HG03097 (cell line): Measurements from ENCODE around the gene ABLIM1.

Experiments used
- ATAC-seq: cut with Tn5 transposase; IDR thresholded peaks from one replicate; pipeline ENCODE4 v1.9.1; 2021; ENCODE audit not compliant: unreplicated experiment, low FRiP score

The ABLIM1 gene

GRCh38 chr10:114551636-114551972, 106.5 kb downstream of the ABLIM1 start:
- no peak for ATAC-seq

DNA sequence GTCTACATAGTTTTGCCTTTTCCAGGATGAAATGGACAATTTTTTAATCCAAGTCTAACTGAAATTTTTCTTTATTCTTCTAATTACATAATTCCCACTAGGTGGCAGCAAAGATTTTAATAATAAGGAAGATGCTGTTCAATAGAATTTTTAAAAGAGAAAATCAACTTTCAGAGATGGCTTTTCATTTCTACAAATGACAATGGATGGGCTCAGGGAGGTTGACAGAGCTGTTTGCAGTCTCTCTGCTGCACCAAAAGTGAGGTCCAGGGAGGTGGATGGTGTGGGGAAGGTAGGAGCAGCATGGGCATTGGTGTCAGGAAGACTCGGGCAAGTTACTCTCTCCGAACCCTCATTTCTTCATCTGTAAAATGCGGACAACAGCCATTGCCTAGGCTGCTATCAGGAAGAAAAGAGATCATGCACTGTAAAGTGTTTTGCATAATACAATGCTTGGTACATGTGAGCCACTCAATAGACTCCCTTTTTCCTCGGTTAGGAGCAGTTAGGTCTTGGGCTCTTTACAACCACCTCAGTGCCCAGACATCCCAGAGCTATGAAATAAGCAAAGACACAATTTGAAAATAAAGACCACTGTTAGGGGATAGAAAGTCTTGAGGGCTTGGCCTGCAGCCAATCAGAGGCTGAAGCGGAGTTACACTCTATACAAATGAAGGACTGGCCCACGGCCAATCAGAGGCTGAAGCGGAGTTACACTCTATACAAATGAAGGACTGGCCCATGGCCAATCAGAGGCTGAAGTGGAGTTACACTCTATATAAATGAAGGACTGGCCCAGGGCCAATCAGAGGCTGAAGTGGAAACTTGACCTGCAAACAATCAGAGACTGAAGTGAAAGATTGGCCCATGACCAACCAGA, 107.1 kb downstream of the ABLIM1 start:
- ATAC-seq: no peak

GRCh38 chr10:114548662-114549061, 109.4 kb downstream of the ABLIM1 start:
- ATAC-seq: no peak

DNA sequence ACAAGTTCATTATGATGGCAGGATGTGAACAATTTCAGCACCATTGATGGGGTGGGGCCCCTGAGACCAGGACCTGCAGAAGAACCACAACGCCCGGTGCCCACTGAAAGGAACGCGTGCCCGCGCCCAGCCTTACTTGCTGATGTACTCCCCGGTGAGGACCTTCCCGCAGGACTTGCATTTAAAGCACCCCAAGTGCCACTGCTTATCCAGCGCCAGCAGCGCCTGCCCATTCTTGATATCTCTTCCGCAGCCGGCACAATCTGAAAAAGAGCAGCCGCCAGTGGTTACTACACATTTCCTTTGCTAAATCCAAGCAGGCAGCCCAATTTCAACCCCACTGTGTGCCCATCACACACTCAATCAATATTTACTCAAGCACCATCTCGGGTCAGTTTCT, 110.6 kb downstream of the ABLIM1 start:
- no peak for ATAC-seq

- no peak for ATAC-seq
Measured at GRCh38 chr10:114547056-114547455, 111.0 kb downstream of the ABLIM1 start.

GRCh38 chr10:114545819-114546218, 112.3 kb downstream of the ABLIM1 start:
- no peak for ATAC-seq

- ATAC-seq: no peak
Measured at GRCh38 chr10:114545071-114545470, 113.0 kb downstream of the ABLIM1 start.

GRCh38 chr10:114544045-114544659, 113.9 kb downstream of the ABLIM1 start:
- ATAC-seq: peak; percentile 97

DNA sequence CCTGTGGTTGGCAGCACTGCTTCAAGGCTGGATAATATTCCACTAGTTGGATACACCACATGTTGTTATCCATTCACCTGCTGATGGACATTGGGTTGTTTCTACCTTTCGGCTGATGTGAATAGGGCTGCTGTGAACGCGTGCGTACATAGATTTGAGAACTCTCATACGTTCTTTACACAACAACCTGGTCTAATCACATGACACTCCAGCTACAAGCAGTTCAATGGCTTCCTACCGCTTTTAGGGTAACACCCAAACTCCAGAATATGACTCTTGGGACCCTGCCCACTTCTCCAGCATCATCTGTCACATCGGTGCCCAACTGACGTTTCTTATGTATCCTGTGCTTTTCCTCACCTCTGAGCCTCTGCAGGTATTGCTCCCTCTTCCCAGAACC, 114.6 kb downstream of the ABLIM1 start:
- ATAC-seq: no peak

GRCh38 chr10:114542373-114542772, 115.7 kb downstream of the ABLIM1 start:
- no peak for ATAC-seq

DNA sequence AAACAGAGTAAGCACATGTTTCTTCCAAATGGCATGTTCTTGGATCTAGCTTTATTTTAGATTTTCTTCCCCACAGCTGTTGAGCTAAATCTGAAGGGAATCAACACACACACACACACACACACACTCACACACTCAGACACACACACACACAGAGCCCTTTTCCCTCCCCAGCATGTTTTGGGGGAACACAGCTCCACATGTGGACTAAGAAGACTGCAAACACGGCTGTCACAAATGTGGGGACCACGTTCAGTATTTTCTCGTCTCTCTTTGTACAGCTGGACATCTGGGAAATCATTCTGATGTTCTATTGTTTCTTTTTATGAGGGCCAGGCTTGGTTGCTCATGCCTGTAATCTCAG, 116.3 kb downstream of the ABLIM1 start:
- ATAC-seq: no peak

- no peak for ATAC-seq
Measured at GRCh38 chr10:114541081-114541796, 116.8 kb downstream of the ABLIM1 start.

DNA sequence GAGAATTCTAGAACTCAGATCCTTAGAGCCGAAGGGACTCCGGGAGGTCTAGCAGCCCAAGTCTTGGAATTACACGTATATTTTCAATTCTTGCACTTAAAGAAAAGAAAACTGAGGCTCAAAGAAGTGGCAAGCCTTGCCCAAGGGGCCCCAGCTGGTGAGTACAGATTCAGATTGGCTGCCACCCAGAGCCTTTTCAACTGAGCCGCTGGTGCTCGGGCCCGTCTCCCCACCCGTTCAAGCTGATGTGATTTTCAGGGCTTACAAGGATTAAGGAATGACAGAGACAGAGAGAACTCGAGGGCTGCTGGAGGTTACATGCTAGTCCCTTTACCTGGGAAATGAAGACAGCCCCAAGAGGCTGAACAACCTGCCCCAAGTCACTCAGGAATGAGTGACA, 117.8 kb downstream of the ABLIM1 start:
- ATAC-seq: no peak

DNA sequence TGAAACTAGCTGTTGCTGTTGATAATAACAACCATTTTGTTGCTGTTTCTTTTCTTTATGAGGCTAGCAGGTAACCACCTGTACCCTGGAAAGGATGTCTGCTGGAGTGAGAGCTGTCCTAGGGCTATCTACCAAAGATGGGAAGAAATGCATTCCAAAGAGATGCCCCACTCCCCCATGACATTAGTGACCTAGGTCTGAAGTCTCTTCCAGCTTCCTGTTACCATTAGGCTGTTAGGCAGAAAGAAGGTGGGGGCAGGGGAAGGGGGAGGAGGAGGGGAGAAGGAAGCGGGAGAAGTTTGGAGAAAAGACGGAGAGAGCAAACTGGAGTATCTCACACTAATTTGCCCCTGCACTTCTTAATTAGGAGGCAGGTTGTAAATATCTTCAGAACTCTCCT, 118.5 kb downstream of the ABLIM1 start:
- no peak for ATAC-seq

- ATAC-seq: no peak
Measured at GRCh38 chr10:114538181-114538906, 119.7 kb downstream of the ABLIM1 start.

- ATAC-seq: no peak
Measured at GRCh38 chr10:114537736-114538135, 120.3 kb downstream of the ABLIM1 start.

DNA sequence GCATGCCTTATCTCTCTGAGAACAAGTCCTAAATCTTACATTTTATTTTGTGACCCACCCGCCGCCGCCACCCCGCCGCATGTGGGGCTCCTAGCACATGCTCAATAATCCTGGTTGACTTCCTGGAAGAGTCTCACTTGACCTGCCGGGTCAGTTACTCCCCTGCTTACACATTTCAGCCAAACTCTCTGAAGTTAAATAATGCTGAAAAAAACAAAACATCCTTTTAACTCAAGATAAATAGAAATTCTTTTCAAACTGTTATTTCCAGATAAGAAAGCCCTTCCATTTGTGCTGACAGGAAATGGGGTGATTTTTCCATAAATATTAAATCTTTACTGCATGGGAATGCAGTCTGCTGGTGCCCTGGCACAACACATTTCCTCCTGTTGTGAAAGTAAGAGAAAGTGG, 123.5 kb downstream of the ABLIM1 start:
- ATAC-seq: no peak

DNA sequence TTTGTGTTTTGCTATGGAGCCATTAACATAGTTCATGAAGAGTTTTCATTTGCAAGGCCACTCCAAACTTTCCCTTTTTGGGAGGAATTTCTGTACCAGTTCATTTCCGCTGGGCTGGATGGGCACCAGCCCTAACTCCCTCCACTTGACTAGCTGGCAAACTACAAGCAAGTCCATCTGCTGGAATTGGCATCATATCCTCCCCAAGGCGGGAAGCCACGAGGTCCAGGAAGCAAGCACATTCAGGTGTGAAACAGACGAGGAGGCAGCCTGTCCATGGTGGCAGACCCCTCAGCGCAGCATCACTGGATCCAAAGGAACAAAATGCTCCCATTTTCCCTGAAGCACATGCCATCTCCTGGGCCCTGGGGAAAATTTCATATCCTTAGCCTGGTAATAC, 125.8 kb downstream of the ABLIM1 start:
- ATAC-seq: no peak

GRCh38 chr10:114526504-114527238, 131.4 kb downstream of the ABLIM1 start:
- ATAC-seq: peak; percentile 98

- peak; percentile 43 for ATAC-seq
Measured at GRCh38 chr10:114526126-114526503, 132.0 kb downstream of the ABLIM1 start.
